ENCODE results near the gene RNF157. TPM values are rescaled to one million over a fixed set of nuclear protein-coding genes. Genes with fewer than 3 reads are reported as not detected.

RNF157 gene
- total RNA-seq, 4 donors from 2014 or later: 8.1 to 67.1 (median 23.9) TPM

GRCh38 chr17:76268015-76268749, 27.9 kb upstream of the RNF157 start:
- TF ChIP-seq, protein P1, sequence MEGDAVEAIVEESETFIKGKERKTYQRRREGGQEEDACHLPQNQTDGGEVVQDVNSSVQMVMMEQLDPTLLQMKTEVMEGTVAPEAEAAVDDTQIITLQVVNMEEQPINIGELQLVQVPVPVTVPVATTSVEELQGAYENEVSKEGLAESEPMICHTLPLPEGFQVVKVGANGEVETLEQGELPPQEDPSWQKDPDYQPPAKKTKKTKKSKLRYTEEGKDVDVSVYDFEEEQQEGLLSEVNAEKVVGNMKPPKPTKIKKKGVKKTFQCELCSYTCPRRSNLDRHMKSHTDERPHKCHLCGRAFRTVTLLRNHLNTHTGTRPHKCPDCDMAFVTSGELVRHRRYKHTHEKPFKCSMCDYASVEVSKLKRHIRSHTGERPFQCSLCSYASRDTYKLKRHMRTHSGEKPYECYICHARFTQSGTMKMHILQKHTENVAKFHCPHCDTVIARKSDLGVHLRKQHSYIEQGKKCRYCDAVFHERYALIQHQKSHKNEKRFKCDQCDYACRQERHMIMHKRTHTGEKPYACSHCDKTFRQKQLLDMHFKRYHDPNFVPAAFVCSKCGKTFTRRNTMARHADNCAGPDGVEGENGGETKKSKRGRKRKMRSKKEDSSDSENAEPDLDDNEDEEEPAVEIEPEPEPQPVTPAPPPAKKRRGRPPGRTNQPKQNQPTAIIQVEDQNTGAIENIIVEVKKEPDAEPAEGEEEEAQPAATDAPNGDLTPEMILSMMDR (IDR thresholded peaks at IDR 0.05; ENCODE audit: low read depth): no peak

- TF ChIP-seq, protein P1 (IDR thresholded peaks at IDR 0.05; ENCODE audit: low read depth): no peak
Measured at GRCh38 chr17:76267051-76267576, 26.8 kb upstream of the RNF157 start.

DNA sequence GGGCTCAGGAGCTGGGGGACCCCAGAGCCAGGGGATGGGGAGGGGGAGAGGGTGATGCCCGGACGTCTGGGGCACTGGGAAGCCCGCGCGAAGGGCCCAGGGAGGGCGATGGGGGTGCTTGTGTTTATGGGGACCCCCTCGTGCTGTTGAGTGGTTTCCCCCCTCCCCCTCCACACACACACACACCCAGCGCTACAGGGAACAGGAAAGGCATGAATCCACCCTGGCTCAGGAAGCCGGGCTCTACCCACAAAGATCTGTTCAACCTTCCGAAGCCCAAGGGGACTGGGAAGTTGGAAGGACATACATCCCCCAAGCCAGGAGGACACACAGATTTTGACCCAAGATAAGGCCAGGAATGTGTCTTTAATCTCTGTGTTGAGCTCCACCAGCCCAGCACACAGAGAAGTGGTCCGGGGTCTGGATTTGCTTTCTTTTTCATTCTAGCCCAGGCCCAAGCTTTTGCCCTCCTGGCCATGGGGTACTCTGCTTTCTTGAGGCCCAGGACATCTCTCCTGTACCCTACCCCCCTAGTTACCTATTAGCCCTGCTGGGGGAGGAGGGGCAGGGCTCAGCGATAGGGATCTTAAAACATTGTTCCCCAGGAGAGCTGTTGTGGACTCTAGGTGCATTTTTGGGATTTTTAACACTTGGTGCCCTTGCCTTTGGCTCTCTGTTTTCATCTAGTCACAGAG, 26.1 kb upstream of the RNF157 start:
- TF ChIP-seq, protein P1 (IDR thresholded peaks at IDR 0.05; ENCODE audit: low read depth): no peak

DNA sequence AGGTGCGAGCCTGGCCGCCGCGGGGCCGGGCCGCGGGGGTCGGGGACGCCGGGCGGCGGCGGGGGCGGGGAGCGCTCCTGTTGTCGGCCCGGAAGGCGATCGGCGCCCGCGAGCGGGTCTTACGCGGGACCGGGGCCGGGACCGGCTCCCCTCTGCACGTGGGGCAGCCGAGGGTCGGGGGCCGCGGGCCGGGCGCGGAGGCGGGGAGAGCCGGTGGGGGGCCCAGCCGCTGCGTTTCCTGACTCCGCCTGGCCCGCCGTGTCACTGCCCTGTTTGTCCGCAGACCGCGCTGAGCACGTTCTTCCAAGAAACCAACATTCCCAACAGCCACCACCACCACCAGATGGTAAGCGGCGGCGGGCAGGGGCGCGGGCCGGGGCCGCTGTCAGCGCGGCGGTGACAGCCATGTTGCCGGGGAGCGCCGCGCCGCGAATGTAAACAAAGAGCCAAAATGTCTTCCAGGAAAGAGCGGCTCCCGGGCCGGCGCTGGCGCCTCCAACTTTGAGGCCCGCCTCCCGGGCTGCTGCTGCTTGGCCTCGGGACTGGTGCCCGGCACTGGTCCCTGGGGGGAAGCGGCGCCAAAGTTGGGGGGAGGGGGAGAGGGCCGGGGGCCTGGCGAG, 25.4 kb upstream of the RNF157 start:
- TF ChIP-seq, protein P1 (IDR thresholded peaks at IDR 0.05; ENCODE audit: low read depth): no peak

GRCh38 chr17:76264755-76265623, 24.7 kb upstream of the RNF157 start, which contains the start of gene UBALD2:
Gene UBALD2 (plus strand): TSS chr17:76265348. CDS start chr17:76265506, 158 bp downstream.
- TF ChIP-seq, protein P1 (IDR thresholded peaks at IDR 0.05; ENCODE audit: low read depth): no peak

GRCh38 chr17:76264425-76264754, 24.1 kb upstream of the RNF157 start:
- TF ChIP-seq, protein P1 (IDR thresholded peaks at IDR 0.05; ENCODE audit: low read depth): no peak
